ENCODE data around the gene ALMS1.
"Not testable (repeated sequence)": the region's sequence is repeated elsewhere in the genome, so short reads cannot be mapped to it uniquely, and the experiment has no call there.

GRCh38 chr2:73462388-73462787 lies 76.8 kb downstream of the ALMS1 start:
- not testable (repeated sequence) for TF ChIP-seq POLR2A, CTCF, POLR2AphosphoS5 (IDR thresholded peaks at IDR 0.05)
